K562 (cell line): Measurements from ENCODE around the gene NDUFB8. TPM values are rescaled to one million over a fixed set of nuclear protein-coding genes. Genes with fewer than 3 reads are reported as not detected.

Experiments
- BRCA1 ChIP-seq, 2 experiments: fragments of 450-650 bp in 1 of 2; sonication (generic) in 1 of 2; formaldehyde crosslinking in 1 of 2; IDR thresholded peaks; 2 replicates each; pipeline versions ENCODE4 v1.5.0 to v1.6.1; 2017 to 2020; ENCODE audit warnings: mild to moderate bottlenecking in 1 of 2, missing genetic modification reagents in 1 of 2
- FOS ChIP-seq: IDR thresholded peaks from 3 replicates; pipeline ENCODE4 v1.6.1; 2011; ENCODE audit not compliant: insufficient read length; ENCODE audit errors: extremely low read depth
- GTF2A2 ChIP-seq: IDR thresholded peaks from 2 replicates; pipeline ENCODE4 v1.6.1; 2016; ENCODE audit warnings: mild to moderate bottlenecking, missing genetic modification characterization, missing compliant biosample characterization
- KDM5B ChIP-seq: fragments of 200-600 bp; sonication (generic); IDR thresholded peaks from 2 replicates; pipeline ENCODE4 v1.6.1; 2012; ENCODE audit warnings: low read depth, mild to moderate bottlenecking, moderate library complexity, low read length, control low read depth, inconsistent platforms; ENCODE audit not compliant: insufficient replicate concordance
- MAZ ChIP-seq, 2 experiments: fragments of 450-650 bp in 1 of 2; sonication (generic) in 1 of 2; formaldehyde crosslinking; IDR thresholded peaks in 1 of 2; conservative IDR thresholded peaks in 1 of 2; 2 replicates each; pipeline versions ENCODE4 v1.4.0 to v1.5.0; 2020; ENCODE audit warnings: mild to moderate bottlenecking in 1 of 2, missing genetic modification reagents in 1 of 2
- NR2C1 ChIP-seq, 2 experiments: fragments of 450-650 bp; IDR thresholded peaks; 2 replicates each; pipeline ENCODE4 v1.6.1; 2017; ENCODE audit warnings: mild to moderate bottlenecking in 2 of 2, antibody characterized with exemption in 1 of 2, inconsistent platforms in 1 of 2, missing compliant biosample characterization in 1 of 2, missing genetic modification characterization in 1 of 2
- TCF7 ChIP-seq: sonication (generic); IDR thresholded peaks from 2 replicates; pipeline ENCODE4 v1.6.1; 2016; ENCODE audit warnings: antibody characterized with exemption, borderline replicate concordance
- YY1 ChIP-seq, 3 experiments: IDR thresholded peaks; 2 replicates each; pipeline ENCODE4 v1.6.1; 2011; ENCODE audit warnings: low read length in 2 of 3, mild to moderate bottlenecking in 2 of 3, moderate library complexity in 2 of 3, borderline replicate concordance in 1 of 3, control low read depth in 1 of 3, low read depth in 1 of 3; ENCODE audit not compliant: insufficient read depth in 3 of 3, insufficient replicate concordance in 2 of 3, control insufficient read depth in 1 of 3, insufficient read length in 1 of 3; ENCODE audit errors: extremely low read depth in 1 of 3
- polyA plus RNA-seq, 8 experiments: library from polyadenylated mRNA; depleted of rRNA in 4 of 8; stranded (reverse) in 5 of 8; unstranded in 3 of 8; fragments of >200 nt; fragmentation: Nextera tagmentation in 2 of 8; fragmentation: Illumina TruSeq in 1 of 8; extraction: Ambion mirVana in 2 of 8; extraction: Trizol in 1 of 8; gene quantifications; 2 replicates each; pipeline versions ENCODE4 v1.2.1 to v1.2.3, GENCODE V29; 2011 to 2014; ENCODE audit warnings: inconsistent platforms in 1 of 8, missing spikeins in 1 of 8
- total RNA-seq, 7 experiments: library from RNA; depleted of rRNA in 6 of 7; stranded (reverse); fragments of >200 nt in 6 of 7; fragmentation: Illumina TruSeq in 2 of 7; extraction: Trizol in 2 of 7; gene quantifications; 2 replicates each; pipeline versions ENCODE4 v1.2.1 to v1.2.3, GENCODE V29; 2011 to 2021; ENCODE audit warnings: low replicate concordance in 1 of 7
- TF ChIP-seq, protein P1 (sequence below): fragments of 250-450 bp; sonication (Bioruptor Pico); IDR thresholded peaks from 2 replicates; pipeline ENCODE4 v1.4.0; 2020
- TF ChIP-seq, protein P2 (sequence below): fragments of 450-650 bp; formaldehyde crosslinking; IDR thresholded peaks from 2 replicates; pipeline ENCODE4 v1.4.0; 2020; ENCODE audit warnings: mild to moderate bottlenecking, moderate library complexity
- TF ChIP-seq, protein P3 (sequence below), 3 experiments: IDR thresholded peaks in 2 of 3; conservative IDR thresholded peaks in 1 of 3; 2 replicates each; pipeline ENCODE4 v1.5.1; 2011 to 2012; ENCODE audit warnings: low read length in 3 of 3, mild to moderate bottlenecking in 3 of 3, control low read depth in 2 of 3, improper control_type of control experiment in 1 of 3, inconsistent platforms in 1 of 3, low read depth in 1 of 3, mixed read lengths in 1 of 3, moderate library complexity in 1 of 3; ENCODE audit not compliant: insufficient read depth in 2 of 3

NDUFB8 gene
- total and polyA plus RNA-seq, 9 of the 15 experiments (the other 6 are each of a cell fraction or from before 2014, with no cell fraction given) = 131 to 360 (median 199) TPM

DNA sequence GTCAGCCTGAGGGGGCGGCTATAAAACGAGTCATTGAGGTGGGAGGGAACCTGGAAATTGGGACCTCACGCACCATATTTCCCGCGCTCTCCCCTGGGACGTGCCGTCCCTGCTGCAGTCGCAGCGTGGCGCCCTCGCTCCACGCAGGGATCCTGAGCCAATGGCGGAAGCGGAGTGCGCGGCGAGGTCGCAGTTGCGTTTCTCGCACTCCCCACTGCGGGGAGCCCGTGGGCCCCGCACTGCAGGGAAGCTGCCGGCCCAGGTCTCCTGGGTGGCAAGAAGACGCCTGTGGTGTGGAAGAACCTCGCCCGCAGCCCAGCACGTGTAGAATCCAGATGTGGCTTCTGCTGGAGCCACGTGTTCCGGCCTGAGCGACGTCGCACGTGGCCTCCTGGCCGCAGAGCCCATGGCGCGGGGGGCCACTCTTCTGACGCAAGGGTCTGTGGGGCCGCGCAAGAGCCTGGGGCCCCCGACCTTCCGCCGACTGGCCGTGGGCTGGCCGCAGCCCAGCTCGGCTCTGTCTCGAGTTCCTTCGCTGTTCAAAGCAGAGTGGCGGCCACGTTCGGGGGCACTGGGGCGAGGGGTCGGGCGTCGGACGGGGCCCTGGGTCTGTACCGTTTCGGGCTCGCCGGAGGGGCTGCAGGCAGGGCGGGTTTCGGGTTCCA lies 32.5 kb upstream of the NDUFB8 start (continued):
- TF ChIP-seq, protein P1, sequence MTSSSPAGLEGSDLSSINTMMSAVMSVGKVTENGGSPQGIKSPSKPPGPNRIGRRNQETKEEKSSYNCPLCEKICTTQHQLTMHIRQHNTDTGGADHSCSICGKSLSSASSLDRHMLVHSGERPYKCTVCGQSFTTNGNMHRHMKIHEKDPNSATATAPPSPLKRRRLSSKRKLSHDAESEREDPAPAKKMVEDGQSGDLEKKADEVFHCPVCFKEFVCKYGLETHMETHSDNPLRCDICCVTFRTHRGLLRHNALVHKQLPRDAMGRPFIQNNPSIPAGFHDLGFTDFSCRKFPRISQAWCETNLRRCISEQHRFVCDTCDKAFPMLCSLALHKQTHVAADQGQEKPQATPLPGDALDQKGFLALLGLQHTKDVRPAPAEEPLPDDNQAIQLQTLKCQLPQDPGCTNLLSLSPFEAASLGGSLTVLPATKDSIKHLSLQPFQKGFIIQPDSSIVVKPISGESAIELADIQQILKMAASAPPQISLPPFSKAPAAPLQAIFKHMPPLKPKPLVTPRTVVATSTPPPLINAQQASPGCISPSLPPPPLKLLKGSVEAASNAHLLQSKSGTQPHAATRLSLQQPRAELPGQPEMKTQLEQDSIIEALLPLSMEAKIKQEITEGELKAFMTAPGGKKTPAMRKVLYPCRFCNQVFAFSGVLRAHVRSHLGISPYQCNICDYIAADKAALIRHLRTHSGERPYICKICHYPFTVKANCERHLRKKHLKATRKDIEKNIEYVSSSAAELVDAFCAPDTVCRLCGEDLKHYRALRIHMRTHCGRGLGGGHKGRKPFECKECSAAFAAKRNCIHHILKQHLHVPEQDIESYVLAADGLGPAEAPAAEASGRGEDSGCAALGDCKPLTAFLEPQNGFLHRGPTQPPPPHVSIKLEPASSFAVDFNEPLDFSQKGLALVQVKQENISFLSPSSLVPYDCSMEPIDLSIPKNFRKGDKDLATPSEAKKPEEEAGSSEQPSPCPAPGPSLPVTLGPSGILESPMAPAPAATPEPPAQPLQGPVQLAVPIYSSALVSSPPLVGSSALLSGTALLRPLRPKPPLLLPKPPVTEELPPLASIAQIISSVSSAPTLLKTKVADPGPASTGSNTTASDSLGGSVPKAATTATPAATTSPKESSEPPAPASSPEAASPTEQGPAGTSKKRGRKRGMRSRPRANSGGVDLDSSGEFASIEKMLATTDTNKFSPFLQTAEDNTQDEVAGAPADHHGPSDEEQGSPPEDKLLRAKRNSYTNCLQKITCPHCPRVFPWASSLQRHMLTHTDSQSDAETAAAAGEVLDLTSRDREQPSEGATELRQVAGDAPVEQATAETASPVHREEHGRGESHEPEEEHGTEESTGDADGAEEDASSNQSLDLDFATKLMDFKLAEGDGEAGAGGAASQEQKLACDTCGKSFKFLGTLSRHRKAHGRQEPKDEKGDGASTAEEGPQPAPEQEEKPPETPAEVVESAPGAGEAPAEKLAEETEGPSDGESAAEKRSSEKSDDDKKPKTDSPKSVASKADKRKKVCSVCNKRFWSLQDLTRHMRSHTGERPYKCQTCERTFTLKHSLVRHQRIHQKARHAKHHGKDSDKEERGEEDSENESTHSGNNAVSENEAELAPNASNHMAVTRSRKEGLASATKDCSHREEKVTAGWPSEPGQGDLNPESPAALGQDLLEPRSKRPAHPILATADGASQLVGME (CRISPR knock-in tag) = no peak
- TF ChIP-seq, protein P2, sequence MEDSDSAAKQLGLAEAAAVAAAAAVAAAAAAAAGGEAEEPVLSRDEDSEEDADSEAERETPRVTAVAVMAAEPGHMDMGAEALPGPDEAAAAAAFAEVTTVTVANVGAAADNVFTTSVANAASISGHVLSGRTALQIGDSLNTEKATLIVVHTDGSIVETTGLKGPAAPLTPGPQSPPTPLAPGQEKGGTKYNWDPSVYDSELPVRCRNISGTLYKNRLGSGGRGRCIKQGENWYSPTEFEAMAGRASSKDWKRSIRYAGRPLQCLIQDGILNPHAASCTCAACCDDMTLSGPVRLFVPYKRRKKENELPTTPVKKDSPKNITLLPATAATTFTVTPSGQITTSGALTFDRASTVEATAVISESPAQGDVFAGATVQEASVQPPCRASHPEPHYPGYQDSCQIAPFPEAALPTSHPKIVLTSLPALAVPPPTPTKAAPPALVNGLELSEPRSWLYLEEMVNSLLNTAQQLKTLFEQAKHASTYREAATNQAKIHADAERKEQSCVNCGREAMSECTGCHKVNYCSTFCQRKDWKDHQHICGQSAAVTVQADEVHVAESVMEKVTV = peak; percentile 43
- TF ChIP-seq NR2C1 (IDR thresholded peaks at IDR 0.05) (no peak), NR2C1 (tag; IDR thresholded peaks at IDR 0.05) (no peak), FOS (no peak), BRCA1 (IDR thresholded peaks at IDR 0.05) (no peak), BRCA1 (CRISPR knock-in tag; IDR thresholded peaks at IDR 0.05) (no peak), YY1 (IDR thresholded peaks at IDR 0.05; ENCODE audit: borderline replicate concordance in 1 of 3, control insufficient read depth in 1 of 3, extremely low read depth in 1 of 3, insufficient read depth in 3 of 3, insufficient read length in 1 of 3, insufficient replicate concordance in 2 of 3, low read depth in 1 of 3, low read length in 2 of 3) (peak; percentile 8 to 85 (median 82)), GTF2A2 (no peak), MAZ (CRISPR knock-in tag; conservative IDR thresholded peaks at IDR 0.05 in 1 of 2, IDR thresholded peaks at IDR 0.05 in 1 of 2) (peak in 1 of 2 experiments; percentile 48; a peak in 1 of 4 replicates), TCF7 (0 out of 2 replicates have a peak, but pooled peaks have one; percentile 36), KDM5B (no peak)
- TF ChIP-seq, protein P3, sequence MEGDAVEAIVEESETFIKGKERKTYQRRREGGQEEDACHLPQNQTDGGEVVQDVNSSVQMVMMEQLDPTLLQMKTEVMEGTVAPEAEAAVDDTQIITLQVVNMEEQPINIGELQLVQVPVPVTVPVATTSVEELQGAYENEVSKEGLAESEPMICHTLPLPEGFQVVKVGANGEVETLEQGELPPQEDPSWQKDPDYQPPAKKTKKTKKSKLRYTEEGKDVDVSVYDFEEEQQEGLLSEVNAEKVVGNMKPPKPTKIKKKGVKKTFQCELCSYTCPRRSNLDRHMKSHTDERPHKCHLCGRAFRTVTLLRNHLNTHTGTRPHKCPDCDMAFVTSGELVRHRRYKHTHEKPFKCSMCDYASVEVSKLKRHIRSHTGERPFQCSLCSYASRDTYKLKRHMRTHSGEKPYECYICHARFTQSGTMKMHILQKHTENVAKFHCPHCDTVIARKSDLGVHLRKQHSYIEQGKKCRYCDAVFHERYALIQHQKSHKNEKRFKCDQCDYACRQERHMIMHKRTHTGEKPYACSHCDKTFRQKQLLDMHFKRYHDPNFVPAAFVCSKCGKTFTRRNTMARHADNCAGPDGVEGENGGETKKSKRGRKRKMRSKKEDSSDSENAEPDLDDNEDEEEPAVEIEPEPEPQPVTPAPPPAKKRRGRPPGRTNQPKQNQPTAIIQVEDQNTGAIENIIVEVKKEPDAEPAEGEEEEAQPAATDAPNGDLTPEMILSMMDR (IDR thresholded peaks at IDR 0.05 in 2 of 3, conservative IDR thresholded peaks at IDR 0.05 in 1 of 3; ENCODE audit: insufficient read depth in 2 of 3, low read depth in 1 of 3, low read length in 3 of 3) = peak; percentile 83 to 99 (median 96)
